Measurements from ENCODE around the gene WDHD1. TPM values are rescaled to one million over a fixed set of nuclear protein-coding genes. Genes with fewer than 3 reads are reported as not detected.
"Not testable (repeated sequence)": the region's sequence is repeated elsewhere in the genome, so short reads cannot be mapped to it uniquely, and the experiment has no call there.

The WDHD1 gene, protein sequence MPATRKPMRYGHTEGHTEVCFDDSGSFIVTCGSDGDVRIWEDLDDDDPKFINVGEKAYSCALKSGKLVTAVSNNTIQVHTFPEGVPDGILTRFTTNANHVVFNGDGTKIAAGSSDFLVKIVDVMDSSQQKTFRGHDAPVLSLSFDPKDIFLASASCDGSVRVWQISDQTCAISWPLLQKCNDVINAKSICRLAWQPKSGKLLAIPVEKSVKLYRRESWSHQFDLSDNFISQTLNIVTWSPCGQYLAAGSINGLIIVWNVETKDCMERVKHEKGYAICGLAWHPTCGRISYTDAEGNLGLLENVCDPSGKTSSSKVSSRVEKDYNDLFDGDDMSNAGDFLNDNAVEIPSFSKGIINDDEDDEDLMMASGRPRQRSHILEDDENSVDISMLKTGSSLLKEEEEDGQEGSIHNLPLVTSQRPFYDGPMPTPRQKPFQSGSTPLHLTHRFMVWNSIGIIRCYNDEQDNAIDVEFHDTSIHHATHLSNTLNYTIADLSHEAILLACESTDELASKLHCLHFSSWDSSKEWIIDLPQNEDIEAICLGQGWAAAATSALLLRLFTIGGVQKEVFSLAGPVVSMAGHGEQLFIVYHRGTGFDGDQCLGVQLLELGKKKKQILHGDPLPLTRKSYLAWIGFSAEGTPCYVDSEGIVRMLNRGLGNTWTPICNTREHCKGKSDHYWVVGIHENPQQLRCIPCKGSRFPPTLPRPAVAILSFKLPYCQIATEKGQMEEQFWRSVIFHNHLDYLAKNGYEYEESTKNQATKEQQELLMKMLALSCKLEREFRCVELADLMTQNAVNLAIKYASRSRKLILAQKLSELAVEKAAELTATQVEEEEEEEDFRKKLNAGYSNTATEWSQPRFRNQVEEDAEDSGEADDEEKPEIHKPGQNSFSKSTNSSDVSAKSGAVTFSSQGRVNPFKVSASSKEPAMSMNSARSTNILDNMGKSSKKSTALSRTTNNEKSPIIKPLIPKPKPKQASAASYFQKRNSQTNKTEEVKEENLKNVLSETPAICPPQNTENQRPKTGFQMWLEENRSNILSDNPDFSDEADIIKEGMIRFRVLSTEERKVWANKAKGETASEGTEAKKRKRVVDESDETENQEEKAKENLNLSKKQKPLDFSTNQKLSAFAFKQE
- polyA plus RNA-seq (ENCODE audit: insufficient read length): 6.2 TPM

DNA sequence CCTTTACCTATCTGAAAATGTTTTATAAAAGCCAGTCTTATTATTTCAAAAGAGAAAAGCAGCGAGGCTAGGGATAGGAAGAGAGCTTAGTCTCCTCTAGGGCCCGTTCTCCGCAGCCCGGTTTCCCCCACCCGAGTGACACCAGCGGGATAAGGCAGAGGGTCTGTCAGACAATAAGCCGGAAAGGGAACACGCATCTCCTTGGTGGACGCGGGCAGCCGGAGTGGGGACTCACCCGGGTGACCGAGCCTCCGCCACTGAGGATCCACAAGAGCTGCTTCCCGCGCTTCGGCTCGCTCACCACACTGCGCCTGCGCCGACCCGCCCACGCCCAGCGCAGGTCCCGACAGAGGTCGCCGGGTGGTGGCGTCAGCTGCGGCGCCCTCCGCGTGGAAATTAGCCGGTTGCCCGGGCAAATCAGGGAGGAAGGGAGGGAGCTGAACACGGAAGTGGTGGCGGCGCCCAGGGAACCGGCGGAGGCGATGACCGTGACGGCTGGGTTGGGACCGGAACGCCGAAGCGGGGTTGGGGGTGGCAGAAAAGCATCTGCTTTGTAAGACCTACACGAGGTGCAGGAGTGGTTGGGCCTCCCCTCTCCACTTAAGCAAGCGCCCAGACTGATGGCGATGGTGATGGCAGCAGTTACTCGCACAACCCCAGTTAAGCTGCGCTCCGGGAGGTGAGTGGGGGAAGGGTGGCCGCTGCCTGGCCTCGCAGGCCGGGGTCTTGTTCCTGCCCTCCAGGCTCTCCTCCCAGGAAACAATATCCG, at the start of gene WDHD1, which contains the start of gene SOCS4:
WDHD1 (minus strand) TSS at position 307 of the 769 bp plus-strand sequence. CDS start 312 bp downstream, outside the sequence.
SOCS4 (plus strand) TSS at position 444 of the 769 bp plus-strand sequence. CDS start 15,806 bp downstream, outside the sequence.
- DNase-seq (ENCODE audit: low read depth): peak; percentile 74

DNA sequence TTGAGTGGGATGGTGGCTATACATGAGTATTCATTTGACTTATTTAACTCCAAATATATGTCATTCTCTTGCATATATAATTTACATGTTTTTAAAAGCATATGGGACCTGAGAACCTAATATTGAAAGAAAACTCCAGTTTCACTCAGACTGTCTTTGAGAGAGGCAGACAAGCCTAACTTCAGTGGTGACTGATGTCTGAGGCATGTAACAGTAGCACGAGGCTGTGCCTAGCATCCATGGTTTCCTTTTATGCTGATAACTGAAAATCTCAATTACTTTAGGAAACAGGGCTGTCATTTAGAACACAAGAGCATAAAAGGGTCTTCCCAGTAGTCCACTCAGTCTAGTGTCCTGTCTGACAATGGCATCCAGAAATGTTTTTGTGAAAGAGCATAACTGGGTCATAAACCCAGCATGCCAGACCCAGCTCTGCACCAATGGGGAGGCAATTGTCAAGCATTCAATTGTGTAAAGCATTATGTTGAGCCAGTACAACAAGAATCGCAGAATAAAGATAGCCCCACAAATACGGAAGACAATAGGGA, 48.8 kb upstream of the WDHD1 start:
- no peak for DNase-seq (ENCODE audit: low read depth)

DNA sequence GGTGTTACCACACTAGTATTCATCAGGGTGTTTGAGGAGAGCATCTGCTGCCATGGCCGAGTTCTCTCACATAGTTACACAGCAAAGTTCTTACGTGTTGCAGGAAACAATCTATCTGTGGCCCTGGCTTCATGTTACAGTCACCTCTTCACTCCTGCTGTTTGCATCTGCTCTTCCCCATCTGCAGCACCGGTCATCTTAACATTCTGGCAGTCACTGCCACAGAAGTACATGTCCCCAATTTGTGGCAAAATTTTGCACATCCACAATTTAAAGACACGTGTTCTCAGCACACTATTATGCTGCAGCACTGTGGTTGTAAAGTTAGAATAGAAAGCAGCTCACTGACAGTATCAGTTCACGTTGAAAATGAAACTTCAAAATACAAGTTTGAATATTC, 47.8 kb upstream of the WDHD1 start:
- no peak for DNase-seq (ENCODE audit: low read depth)

DNA sequence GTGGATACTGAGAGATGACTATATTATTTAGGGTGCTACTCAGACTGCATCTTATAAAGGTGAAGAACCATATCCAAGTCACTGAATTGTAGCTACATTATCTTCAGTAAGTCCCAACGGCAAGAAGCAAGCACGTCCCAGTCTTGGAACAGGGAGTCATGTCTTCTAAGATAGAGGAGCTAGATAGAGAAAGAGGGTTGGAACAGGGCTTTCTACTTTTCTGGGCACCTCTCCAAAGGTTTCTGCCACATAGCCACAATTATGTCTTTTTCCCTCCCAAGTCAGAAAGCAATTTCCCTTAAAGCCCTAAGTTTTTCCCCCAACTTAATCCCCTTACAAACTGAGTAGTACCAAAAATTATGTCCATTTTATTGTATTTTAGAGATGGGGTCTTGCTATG, 47.0 kb upstream of the WDHD1 start:
- no peak for DNase-seq (ENCODE audit: low read depth)

DNA sequence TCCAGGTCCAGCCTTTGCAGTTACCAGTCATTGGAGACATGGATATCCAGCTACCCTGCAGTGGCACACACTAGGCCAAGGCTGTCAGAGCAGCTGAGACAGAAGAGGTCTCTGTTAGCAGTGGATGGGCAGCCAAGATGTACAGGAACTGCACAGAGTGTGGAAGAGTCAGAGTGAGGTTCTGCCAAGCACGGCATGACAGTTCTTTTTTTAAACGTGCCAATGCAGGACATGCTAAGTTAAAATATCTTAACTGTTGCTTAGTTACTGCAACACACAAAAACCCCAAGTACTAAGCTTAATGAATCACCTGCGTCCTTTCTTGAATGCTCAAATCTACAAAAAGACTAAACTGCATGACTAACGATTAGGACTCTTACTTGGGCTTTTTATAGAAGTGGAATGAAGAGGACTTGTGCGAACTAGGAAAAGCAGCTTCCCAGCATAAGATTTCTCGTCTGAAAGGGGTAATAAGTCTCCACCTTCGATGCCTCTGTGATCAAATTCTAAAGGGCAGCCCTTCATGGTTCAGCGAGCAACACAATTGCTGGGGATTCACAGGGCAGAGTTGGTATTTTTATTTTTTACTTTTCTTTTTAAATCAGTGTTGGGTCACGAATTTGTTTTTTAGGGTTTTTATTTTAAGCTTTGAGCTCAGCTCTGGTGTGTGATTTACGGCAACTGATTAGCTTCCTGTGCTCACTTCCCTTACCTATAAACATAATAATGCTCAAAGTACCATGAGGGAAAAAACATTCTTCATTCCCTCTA, 45.2 kb upstream of the WDHD1 start:
- DNase-seq (ENCODE audit: low read depth): no peak

DNA sequence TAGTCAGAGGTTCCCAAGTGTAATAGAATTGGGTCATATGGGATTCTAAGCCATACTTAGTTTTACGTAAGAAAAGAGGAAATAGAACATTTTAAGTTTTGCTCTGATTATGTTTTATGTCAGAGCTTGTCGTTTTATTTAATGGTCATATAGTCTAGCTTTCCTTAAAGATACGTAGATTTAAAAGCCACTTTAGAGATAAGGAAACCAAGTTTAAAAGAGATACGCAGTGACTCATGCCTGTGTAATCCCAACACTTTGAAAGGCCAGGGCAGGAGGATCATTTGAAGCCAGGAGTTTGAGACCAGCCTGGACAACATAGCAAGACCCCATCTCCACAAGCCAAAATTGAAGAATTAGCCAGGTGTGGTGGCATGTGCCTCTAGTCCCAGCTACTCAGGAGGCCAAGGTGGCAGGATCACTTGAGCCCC, 44.1 kb upstream of the WDHD1 start:
- no peak for DNase-seq (ENCODE audit: low read depth)

DNA sequence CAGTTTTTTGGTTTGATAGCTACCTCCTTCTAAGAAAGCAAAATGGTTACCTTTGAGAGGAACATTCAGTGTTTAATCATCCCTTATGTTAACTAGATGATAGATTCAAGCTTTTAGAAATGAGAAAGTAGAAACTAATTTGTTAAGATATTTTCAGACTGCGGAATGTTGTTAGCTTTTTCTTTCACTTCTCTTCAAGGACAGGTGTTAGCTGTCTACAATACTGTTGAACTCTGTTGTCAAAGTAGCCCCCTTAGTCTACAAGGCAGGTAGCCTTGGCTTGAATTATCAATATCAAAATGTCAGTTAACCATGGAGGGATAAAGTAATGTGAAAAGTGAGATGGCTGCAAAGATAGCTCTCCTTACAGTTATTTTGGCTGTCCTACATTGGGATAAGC, 39.3 kb upstream of the WDHD1 start:
- DNase-seq (ENCODE audit: low read depth): no peak

DNA sequence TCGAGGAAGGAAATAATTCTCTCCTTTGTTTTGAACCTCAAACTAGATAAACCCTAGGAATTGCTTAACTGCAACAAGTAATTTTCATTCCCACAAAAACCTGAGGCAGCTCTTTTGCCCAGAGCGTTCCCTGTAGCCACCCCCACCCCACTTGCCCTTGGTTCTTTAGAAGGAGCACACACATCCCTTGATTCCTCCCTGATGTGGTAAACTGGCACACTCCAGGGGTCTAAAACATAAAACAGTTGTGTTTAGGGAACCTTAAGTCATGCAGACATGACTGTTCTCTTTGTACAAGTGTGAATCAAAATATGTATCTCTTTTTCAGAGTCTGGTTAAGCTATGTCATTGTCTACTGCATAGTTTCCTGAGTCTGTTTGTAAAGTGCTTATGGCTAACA, 38.5 kb upstream of the WDHD1 start:
- no peak for DNase-seq (ENCODE audit: low read depth)

DNA sequence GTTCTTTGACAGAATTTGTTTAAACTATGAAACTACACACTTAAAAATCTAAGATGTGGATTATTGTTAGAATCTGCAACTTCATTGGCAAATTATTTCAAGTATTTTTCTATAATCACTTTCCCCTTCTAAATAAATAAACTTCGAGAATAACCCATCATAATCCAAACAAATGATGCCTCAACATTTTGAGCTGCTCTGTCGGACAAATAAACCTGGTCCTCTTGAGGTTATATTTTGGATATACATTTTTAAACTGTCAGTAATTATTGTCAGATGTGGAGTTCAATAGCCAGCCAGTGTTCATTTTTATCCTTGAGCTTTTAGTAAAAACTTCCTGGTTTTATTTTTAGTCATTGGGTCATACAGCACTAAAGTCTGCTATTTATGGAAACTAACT, 38.0 kb upstream of the WDHD1 start:
- not testable (repeated sequence) for DNase-seq (ENCODE audit: low read depth)

DNA sequence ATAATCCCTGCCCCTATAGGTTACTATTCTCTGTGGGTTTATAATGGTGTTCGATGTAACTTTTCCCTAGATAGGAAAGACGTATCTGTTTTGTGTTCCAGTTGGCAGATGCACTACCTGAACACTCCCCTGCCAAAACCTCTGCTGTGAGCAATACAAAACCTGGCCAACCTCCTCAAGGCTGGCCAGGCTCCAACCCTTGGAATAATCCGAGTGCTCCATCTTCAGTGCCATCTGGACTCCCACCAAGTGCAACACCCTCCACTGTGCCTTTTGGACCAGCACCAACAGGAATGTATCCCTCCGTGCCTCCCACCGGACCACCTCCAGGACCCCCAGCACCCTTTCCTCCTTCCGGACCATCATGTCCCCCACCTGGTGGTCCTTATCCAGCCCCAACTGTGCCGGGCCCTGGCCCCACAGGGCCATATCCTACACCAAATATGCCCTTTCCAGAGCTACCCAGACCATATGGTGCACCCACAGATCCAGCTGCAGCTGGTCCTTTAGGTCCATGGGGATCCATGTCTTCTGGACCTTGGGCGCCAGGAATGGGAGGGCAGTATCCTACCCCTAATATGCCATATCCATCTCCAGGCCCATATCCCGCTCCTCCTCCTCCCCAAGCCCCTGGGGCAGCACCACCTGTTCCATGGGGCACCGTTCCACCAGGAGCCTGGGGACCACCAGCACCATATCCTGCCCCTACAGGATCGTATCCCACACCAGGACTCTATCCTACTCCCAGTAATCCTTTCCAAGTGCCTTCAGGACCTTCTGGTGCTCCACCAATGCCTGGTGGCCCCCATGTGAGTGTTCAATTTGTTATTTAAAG, 35.8 kb upstream of the WDHD1 start:
- no peak for DNase-seq (ENCODE audit: low read depth)

DNA sequence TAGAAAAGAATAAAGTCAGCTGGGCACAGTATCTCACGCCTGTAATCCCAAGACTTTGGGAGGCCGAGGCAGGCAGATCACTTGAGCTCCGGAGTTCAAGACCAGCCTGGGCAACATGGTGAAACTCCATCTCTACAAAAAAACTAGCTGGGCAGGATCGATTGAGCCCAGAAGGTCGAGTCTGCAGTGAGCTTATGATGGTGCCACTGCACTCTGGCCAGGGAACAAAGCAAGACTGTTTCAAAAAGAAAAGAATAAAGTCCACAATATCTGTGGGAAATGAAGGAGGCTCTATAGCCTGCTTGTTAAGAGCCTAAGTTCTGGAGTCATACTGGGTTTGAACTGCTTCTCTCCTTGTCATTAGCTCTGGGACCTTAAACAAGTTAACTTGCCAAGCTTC, 32.4 kb upstream of the WDHD1 start:
- no peak for DNase-seq (ENCODE audit: low read depth)

DNA sequence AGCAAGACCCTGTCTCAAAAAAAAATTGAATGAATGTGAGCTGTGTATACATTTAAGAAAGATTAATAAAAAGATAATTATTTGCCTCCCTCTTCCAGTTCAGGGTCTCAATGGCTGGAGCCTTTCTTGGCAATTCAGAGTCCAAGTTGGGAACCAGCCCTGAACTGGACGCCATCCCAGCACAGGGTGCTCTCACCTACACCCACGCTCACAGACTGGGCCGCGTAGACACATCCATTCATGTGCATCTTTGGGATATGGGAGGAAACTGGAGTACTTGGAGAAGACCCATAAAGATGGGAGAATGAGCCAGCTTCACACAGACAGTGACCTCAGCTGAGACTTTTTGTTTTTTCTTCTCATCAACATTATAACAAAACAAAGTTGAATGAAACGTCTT, 31.0 kb upstream of the WDHD1 start:
- no peak for DNase-seq (ENCODE audit: low read depth)

DNA sequence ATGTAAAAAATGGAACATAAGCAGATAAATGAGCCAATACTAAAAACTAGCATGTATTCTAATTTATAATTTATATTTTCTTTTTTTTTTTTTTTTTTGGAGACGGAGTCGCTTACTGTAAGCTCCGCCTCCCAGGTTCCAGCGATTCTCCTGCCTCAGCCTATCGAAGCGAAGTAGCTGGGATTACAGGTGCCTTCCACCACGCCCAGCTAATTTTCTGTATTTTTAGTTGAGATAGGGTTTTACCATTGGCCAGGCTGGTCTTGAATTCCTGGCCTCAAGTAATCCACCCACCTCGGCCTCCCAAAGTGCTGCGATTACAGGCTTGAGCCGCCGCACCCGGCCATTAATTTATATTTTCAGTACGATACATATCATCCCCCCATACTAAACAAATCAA, 27.2 kb upstream of the WDHD1 start:
- no peak for DNase-seq (ENCODE audit: low read depth)

DNA sequence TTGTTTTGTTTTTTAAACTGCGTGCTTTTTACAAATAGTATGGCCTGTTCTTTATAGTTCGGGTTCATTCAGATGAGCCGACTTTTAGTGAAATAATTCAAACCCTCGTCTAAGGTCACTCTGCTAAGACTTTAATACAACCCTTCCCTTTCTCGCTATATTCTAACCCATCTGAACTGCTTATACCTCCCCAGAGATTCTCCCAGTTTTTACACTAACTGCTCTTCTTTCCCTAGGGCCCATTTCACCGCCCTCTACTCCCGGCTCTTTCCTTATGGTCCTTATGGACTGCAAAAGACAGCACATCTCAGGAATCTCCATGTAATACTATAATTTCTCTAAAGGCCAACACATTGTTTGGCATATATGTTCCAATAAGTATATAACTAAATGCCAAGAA, 26.6 kb upstream of the WDHD1 start:
- no peak for DNase-seq (ENCODE audit: low read depth)

DNA sequence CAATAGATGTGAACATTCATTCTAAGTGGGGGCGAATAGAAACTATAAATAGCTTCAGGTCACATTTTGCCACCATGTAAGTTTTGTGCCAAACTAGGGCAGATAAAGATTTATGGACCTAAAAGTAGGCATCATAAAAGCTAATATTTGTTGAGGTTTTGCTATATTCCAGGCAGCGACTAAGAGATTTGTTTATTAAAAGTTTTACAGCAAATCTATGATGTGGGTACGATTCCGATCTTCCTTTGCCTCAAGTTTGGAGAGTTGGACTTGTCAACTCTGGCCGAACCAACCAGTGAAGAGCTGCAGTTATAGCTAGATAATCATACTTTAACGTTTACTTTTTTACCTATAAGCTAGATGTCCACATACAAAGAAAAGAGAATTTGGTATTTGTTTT, 26.1 kb upstream of the WDHD1 start:
- no peak for DNase-seq (ENCODE audit: low read depth)

DNA sequence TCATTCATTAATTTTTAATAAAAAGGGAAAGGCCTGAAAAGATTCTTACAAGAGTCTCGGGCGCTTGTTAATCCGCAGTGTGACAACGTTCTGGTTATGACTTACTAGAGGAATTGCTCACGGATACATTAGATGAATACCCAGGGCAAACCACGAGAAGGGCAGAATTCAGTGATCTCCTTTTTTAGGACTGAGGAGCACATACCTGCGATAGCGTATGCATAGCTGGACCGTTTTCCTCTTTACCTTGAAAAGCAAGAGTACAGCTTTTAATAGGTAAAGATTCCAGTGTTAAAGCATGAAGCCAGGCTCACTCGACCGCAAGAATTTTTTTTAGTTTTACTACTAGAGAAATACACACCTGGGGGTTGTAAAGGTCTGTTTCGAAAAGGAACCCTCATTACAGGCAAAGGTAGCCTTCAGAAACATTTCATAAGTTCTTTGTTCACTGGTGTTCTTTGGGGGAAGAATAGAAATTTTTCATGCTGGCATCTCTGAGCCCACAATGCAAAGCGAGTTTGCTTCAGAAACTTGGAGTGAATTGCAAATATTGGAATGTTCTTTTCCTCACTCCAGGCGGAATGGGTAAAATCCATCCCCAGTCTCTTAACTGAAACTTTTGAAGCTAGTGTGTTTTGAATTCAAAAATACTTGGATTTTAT, 25.5 kb upstream of the WDHD1 start:
- no peak for DNase-seq (ENCODE audit: low read depth)

DNA sequence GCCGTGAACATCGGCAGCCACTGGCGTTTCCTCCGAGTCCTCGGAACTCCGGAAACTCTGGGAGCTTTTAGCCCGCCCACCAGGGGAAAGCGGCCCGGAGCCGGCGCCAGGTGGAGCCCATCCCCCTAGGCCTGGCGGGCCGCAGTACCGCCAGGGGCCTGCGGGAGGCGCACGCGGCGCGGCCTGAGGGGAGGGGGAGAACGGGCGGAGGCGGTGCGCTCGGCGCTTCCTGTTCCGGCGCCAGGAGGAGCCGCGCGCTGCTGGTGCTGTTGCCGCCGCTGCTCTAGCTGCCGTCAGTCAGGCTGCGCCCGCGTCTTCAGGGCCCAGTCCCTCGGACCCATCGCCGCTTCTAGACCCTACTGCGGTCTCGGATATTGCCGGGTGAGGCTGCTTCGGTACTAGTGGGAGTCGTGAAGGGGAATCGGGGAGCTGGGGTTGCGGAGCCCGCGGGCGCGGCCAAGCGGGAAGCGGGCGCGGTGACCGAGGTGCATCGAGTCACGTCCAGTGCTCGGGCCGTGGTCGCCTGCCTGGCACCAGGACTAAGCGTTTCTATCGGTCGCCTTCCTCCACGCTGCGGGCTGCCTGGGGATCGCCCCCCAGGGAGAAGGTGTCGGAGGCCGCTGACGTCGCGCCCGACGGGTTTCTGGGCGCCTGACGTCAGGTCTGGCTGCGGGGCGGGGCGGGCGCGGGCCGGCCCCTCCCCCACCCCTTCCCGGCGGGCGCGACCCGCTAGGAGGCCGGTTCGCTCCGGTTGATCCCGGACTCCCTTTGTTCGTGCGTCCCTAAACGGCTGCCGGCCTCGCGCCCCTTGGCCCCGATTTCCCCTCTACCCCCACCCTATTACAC, 24.7 kb upstream of the WDHD1 start, which contains the start of gene MAPK1IP1L:
MAPK1IP1L (plus strand) TSS at position 225 of the 846 bp plus-strand sequence. CDS start 10,037 bp downstream, outside the sequence.
- DNase-seq (ENCODE audit: low read depth): peak; percentile 75

DNA sequence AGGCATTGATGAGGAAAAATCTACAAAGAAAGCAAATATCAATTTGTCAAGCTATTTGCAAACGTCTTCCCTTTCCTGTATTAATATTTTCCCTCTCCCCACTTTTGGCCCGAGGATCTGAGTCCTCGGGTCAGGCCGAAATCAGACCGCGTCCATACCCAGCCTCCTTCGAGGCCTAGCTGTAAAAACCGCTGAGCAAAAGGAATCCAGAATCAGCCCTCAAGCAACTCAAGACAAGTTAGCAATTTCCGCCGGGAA, 24.2 kb upstream of the WDHD1 start:
- DNase-seq (ENCODE audit: low read depth): no peak
